PC-3 (cell line): ENCODE results near the gene IMP3. TPM values are rescaled to one million over a fixed set of nuclear protein-coding genes. Genes with fewer than 3 reads are reported as not detected.
A peak's percentile ranks its signal among the peaks of the same experiment; 100 is the strongest.

Experiments used
- ATAC-seq: fragments of 200-7000 bp; cut with Tn5 transposase; 2 replicates; pipeline ENCODE4 v1.9.1; 2020; ENCODE audit warnings: mild to moderate bottlenecking, moderate library complexity
- BruUV-seq: library from RNA; stranded (reverse); fragments of 400-500 nt; replicated peaks from 2 replicates; lab custom pipeline; 2021; lab: Mats Ljungman, UMichigan
- CTCF ChIA-PET: fragments of 300-600 bp; sonication (Branson Sonifier 250); formaldehyde crosslinking; loops from one replicate; lab custom pipeline; 2022; ENCODE audit warnings: antibody characterized with exemption; lab: Charles Lee
- POLR2A ChIA-PET: fragments of 300-600 bp; sonication (Branson Sonifier 250); formaldehyde crosslinking; loops from one replicate; lab custom pipeline; 2022; ENCODE audit warnings: antibody characterized with exemption; ENCODE audit not compliant: unreplicated experiment; lab: Charles Lee
- DNase-seq: peaks from one replicate; pipeline ENCODE4 v3.0.0-alpha.2; 2015
- H2AFZ ChIP-seq: fragments of 300-600 bp; sonication (generic); 2 replicates; pipeline ENCODE4 v1.6.0; 2016; ENCODE audit warnings: antibody characterized with exemption, low read length
- H3F3A ChIP-seq: fragments of 300-600 bp; sonication (generic); one replicate; pipeline ENCODE4 v1.6.0; 2017; ENCODE audit warnings: antibody characterized with exemption, low read length, control low read depth, mild to moderate bottlenecking; ENCODE audit not compliant: unreplicated experiment
- H3K27ac ChIP-seq: fragments of 300-600 bp; sonication (generic); 2 replicates; pipeline ENCODE4 v1.5.1; 2016; ENCODE audit warnings: mild to moderate bottlenecking, low read length
- H3K27me3 ChIP-seq: fragments of 300-600 bp; sonication (generic); 2 replicates; pipeline ENCODE4 v1.6.1; 2016; ENCODE audit warnings: low read length, mixed read lengths
- H3K36me3 ChIP-seq: fragments of 300-600 bp; sonication (generic); 2 replicates; pipeline ENCODE4 v1.6.1; 2016; ENCODE audit warnings: low read depth, mixed run types, low read length, mixed read lengths
- H3K4me1 ChIP-seq: fragments of 300-600 bp; sonication (generic); 2 replicates; pipeline ENCODE4 v1.5.1; 2016; ENCODE audit warnings: low read length; ENCODE audit not compliant: insufficient read depth
- H3K4me2 ChIP-seq: fragments of 300-600 bp; sonication (generic); 2 replicates; pipeline ENCODE4 v1.6.0; 2016; ENCODE audit warnings: low read length
- H3K4me3 ChIP-seq: fragments of 300-600 bp; sonication (generic); 2 replicates; pipeline ENCODE4 v1.5.1; 2016; ENCODE audit warnings: mild to moderate bottlenecking, low read length, mixed read lengths
- H3K79me2 ChIP-seq: fragments of 300-600 bp; sonication (generic); 2 replicates; pipeline ENCODE4 v1.6.1; 2017; ENCODE audit warnings: low read length, mixed read lengths
- H3K9ac ChIP-seq: fragments of 300-600 bp; sonication (generic); 2 replicates; pipeline ENCODE4 v1.6.0; 2016; ENCODE audit warnings: mild to moderate bottlenecking, low read length
- H3K9me2 ChIP-seq: fragments of 300-600 bp; sonication (generic); replicated peaks from 2 replicates; pipeline ENCODE4 v1.6.1; 2016; ENCODE audit warnings: mixed run types, low read length, mixed read lengths
- H3K9me3 ChIP-seq: fragments of 300-600 bp; sonication (generic); 2 replicates; pipeline ENCODE4 v1.6.1; 2016; ENCODE audit warnings: low read length, mixed read lengths
- H4K20me1 ChIP-seq: fragments of 300-600 bp; sonication (generic); 2 replicates; pipeline ENCODE4 v1.6.1; 2016; ENCODE audit warnings: low read length, mixed read lengths
- EZH2 ChIP-seq: fragments of 300-600 bp; sonication (generic); IDR thresholded peaks from one replicate; pipeline ENCODE4 v1.6.1; 2017; ENCODE audit warnings: antibody characterized with exemption, mild to moderate bottlenecking, low read length; ENCODE audit not compliant: unreplicated experiment
- EZH2phosphoT487 ChIP-seq: fragments of 300-600 bp; sonication (generic); IDR thresholded peaks from 2 replicates; pipeline ENCODE4 v1.6.1; 2018; ENCODE audit warnings: mild to moderate bottlenecking, antibody characterized with exemption, low read length, borderline replicate concordance
- intact Hi-C: fragments of 100-400 bp; cut with micrococcal nuclease; formaldehyde crosslinking; loops from 2 replicates; pipeline ENCODE4 v1.9.0; 2023
- total RNA-seq: library from RNA; depleted of rRNA; stranded (reverse); fragments of >200 nt; gene quantifications from 2 replicates; pipeline ENCODE4 v1.2.3, GENCODE V29; 2014
- TF ChIP-seq, protein P1 (sequence below): fragments of 300-600 bp; sonication (generic); conservative IDR thresholded peaks from 2 replicates; pipeline ENCODE4 v1.5.1; 2017; ENCODE audit warnings: antibody characterized with exemption, low read depth, mild to moderate bottlenecking, low read length

Gene IMP3
- total RNA-seq, 1 experiment from 2014 or later, result 95.4 TPM

DNA sequence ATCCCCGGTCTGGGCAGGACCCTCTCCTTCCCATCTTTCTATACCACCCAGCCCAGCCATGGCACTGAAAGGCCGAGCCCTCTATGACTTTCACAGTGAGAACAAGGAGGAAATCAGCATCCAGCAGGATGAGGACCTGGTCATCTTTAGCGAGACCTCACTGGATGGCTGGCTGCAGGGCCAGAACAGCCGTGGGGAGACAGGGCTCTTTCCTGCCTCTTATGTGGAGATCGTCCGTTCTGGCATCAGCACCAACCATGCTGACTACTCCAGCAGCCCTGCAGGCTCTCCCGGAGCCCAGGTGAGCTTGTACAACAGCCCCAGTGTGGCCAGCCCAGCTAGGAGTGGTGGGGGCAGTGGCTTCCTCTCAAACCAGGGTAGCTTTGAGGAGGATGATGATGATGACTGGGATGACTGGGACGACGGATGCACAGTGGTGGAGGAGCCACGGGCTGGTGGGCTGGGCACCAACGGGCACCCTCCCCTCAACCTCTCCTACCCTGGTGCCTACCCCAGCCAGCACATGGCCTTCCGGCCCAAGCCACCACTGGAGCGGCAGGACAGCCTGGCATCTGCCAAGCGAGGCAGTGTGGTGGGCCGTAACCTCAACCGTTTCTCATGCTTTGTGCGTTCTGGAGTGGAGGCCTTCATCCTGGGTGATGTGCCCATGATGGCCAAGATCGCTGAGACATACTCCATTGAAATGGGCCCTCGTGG lies 9.2 kb upstream of the IMP3 start:
- Histone ChIP-seq H3K9me3 (no peaks in the 10 kb centered on the region), H3F3A (no peaks in the 10 kb centered on the region), H3K4me2 (peak overlapping the region; percentile 83), H3K9me2 (no peaks in the 10 kb centered on the region), H3K9ac (peak overlapping the region; percentile 86; the same call in 1 of the 2 replicates), H3K27me3 (no peaks in the 10 kb centered on the region), H4K20me1 (no peaks in the 10 kb centered on the region), H3K4me3 (peak overlapping the region; percentile 93), H2AFZ (0 out of 2 replicates have a peak overlapping the region, but pooled peaks have one; percentile 97), H3K36me3 (no peaks in the 10 kb centered on the region), H3K27ac (no peak overlapping the region), H3K79me2 (peaks cover 62% of the 10 kb centered on the region), H3K4me1 (peaks cover 52% of the 10 kb centered on the region)
- ATAC-seq (no peak), DNase-seq (no peak)
- TF ChIP-seq EZH2, result no peak
- TF ChIP-seq EZH2phosphoT487, result no peak
- TF ChIP-seq, protein P1, sequence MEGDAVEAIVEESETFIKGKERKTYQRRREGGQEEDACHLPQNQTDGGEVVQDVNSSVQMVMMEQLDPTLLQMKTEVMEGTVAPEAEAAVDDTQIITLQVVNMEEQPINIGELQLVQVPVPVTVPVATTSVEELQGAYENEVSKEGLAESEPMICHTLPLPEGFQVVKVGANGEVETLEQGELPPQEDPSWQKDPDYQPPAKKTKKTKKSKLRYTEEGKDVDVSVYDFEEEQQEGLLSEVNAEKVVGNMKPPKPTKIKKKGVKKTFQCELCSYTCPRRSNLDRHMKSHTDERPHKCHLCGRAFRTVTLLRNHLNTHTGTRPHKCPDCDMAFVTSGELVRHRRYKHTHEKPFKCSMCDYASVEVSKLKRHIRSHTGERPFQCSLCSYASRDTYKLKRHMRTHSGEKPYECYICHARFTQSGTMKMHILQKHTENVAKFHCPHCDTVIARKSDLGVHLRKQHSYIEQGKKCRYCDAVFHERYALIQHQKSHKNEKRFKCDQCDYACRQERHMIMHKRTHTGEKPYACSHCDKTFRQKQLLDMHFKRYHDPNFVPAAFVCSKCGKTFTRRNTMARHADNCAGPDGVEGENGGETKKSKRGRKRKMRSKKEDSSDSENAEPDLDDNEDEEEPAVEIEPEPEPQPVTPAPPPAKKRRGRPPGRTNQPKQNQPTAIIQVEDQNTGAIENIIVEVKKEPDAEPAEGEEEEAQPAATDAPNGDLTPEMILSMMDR, result no peak
- POLR2A ChIA-PET, result no interaction called here
- intact Hi-C loops, result loop anchor here (5.0 to 10.0 kb wide), 2 partner anchors 197 to 284 kb away; partner anchors contain the start of genes MAN2C1 and SIN3A
- CTCF ChIA-PET, result no interaction called here
- no TSS peak for BruUV-seq

DNA sequence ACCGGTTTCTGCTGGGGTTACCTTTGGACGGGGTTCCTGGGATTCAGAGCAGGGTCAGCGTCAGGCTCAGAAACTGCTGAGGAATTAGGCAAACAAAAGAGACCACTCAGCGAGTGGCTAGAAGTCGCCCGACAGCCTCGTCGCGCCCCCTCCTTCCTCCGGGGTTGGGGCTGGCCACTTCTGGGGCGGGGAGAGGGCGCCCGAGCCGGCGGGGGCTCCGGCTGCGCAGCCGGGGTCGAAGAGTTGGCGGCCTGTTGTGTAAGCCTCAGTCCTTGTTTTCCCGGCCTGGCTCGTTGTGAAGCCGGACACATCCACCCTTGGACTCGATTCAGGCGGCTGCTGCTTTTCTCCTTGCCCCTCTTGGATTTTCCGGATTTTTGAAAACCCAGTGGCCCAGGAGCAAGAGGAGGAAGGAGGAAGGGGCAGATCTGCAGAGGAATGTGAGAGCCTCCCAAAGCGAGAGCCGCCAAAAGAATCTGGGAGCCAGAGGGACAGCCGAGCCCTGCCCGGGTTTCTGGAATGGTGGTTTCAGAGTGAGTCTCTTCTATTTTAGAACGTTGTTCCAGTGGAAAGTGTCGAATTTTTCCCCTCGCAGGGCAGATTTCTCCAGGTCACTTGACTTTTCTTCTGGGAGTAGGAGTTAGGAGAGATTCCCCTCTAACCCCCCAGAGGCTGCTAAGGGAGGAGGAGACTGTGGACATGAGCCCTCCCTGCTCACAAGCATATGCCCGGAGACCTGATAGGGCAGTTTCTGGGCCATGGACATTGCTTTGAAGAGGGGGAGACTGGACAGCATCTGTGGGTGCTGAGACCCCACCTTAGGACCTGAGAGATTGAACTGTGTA lies 8.4 kb upstream of the IMP3 start:
- Histone ChIP-seq H3K27me3 (no peaks in the 10 kb centered on the region), H2AFZ (peak overlapping the region; percentile 97), H3K4me1 (peaks cover 52% of the 10 kb centered on the region), H4K20me1 (no peaks in the 10 kb centered on the region), H3K9me2 (no peaks in the 10 kb centered on the region), H3K4me3 (peak overlapping the region; percentile 93), H3K9ac (peak overlapping the region; percentile 86), H3K27ac (peak overlapping the region; percentile 64), H3K9me3 (no peaks in the 10 kb centered on the region), H3K4me2 (peak overlapping the region; percentile 83), H3F3A (no peaks in the 10 kb centered on the region), H3K79me2 (peaks cover 56% of the 10 kb centered on the region), H3K36me3 (no peaks in the 10 kb centered on the region)
- ChIA-PET CTCF (interaction anchor here (0.7 to 1.3 kb wide), 2 partner anchors 10 to 15 kb away, joined by 3 to 4 read pairs; no protein-coding TSS in a partner anchor), POLR2A (interaction anchor here (0.6 to 1.2 kb wide), 4 partner anchors 13 to 66 kb away, joined by 3 to 5 read pairs (median 4); no protein-coding TSS in a partner anchor)
- peak; percentile 15 for ATAC-seq
- TF ChIP-seq, protein P1, result no peak; the same call in 1 of the 2 replicates
- no peak for TF ChIP-seq EZH2
- TF ChIP-seq EZH2phosphoT487, result no peak
- TSS peak; percentile 60 for BruUV-seq
- no peak for DNase-seq
- intact Hi-C loops, result loop anchor here (1.0 to 10.0 kb wide), 3 partner anchors 9 to 284 kb away; partner anchors contain the start of genes MAN2C1 and SIN3A
